HG03565 (cell line): Measurements from ENCODE around the gene PRTFDC1.
A peak's percentile ranks its signal among the peaks of the same experiment; 100 is the strongest.

ENCODE experiments used
- ATAC-seq: cut with Tn5 transposase; IDR thresholded peaks from one replicate; pipeline ENCODE4 v1.9.1; 2021; ENCODE audit warnings: mild to moderate bottlenecking, moderate library complexity; ENCODE audit not compliant: unreplicated experiment

The PRTFDC1 gene

GRCh38 chr10:24908793-24909423 is 43.5 kb downstream of the PRTFDC1 start:
- ATAC-seq, result no peak

GRCh38 chr10:24907956-24908355 is 44.5 kb downstream of the PRTFDC1 start:
- no peak for ATAC-seq

- no peak for ATAC-seq
Measured at GRCh38 chr10:24906372-24906771, 46.0 kb downstream of the PRTFDC1 start.

GRCh38 chr10:24904824-24905223 is 47.6 kb downstream of the PRTFDC1 start:
- ATAC-seq, result no peak

- no peak for ATAC-seq
Measured at GRCh38 chr10:24902400-24902728, 50.0 kb downstream of the PRTFDC1 start.

- ATAC-seq, result no peak
Measured at GRCh38 chr10:24901686-24902399, 50.6 kb downstream of the PRTFDC1 start.

- peak; percentile 76 for ATAC-seq
Measured at GRCh38 chr10:24900888-24901685, 51.3 kb downstream of the PRTFDC1 start.

- no peak for ATAC-seq
Measured at GRCh38 chr10:24899571-24899970, 52.8 kb downstream of the PRTFDC1 start.

- no peak for ATAC-seq
Measured at GRCh38 chr10:24898501-24898900, 53.9 kb downstream of the PRTFDC1 start.

- no peak for ATAC-seq
Measured at GRCh38 chr10:24897326-24897926, 55.0 kb downstream of the PRTFDC1 start.

- ATAC-seq, result no peak
Measured at GRCh38 chr10:24894728-24895127, 57.7 kb downstream of the PRTFDC1 start.

- ATAC-seq, result no peak
Measured at GRCh38 chr10:24894309-24894708, 58.1 kb downstream of the PRTFDC1 start.

- ATAC-seq, result no peak
Measured at GRCh38 chr10:24893127-24893526, 59.3 kb downstream of the PRTFDC1 start.

GRCh38 chr10:24891823-24892222 is 60.6 kb downstream of the PRTFDC1 start:
- no peak for ATAC-seq

- ATAC-seq, result no peak
Measured at GRCh38 chr10:24889639-24890038, 62.8 kb downstream of the PRTFDC1 start.

- ATAC-seq, result peak; percentile 9
Measured at GRCh38 chr10:24887855-24888231, 64.6 kb downstream of the PRTFDC1 start.

GRCh38 chr10:24886290-24886680 is 66.1 kb downstream of the PRTFDC1 start:
- no peak for ATAC-seq

- ATAC-seq, result no peak
Measured at GRCh38 chr10:24885551-24886289, 66.7 kb downstream of the PRTFDC1 start.

- no peak for ATAC-seq
Measured at GRCh38 chr10:24884793-24885192, 67.6 kb downstream of the PRTFDC1 start.

- no peak for ATAC-seq
Measured at GRCh38 chr10:24884316-24884715, 68.1 kb downstream of the PRTFDC1 start.

GRCh38 chr10:24883176-24883575 is 69.2 kb downstream of the PRTFDC1 start:
- ATAC-seq, result no peak
